HG03108 (cell line): ENCODE data around the gene RNF20.
"Not testable (repeated sequence)": the region's sequence is repeated elsewhere in the genome, so short reads cannot be mapped to it uniquely, and the experiment has no call there.

ENCODE experiments used
- ATAC-seq: cut with Tn5 transposase; IDR thresholded peaks from one replicate; pipeline ENCODE4 v1.9.1; 2021; ENCODE audit warnings: moderate library complexity; ENCODE audit not compliant: unreplicated experiment

The RNF20 gene

GRCh38 chr9:101586651-101587050 lies 53.0 kb downstream of the RNF20 start:
- ATAC-seq: no peak

- ATAC-seq: no peak
These were observed 53.8 kb downstream of the RNF20 start for GRCh38 chr9:101587332-101588043.

- not testable (repeated sequence) for ATAC-seq
These were observed 56.4 kb downstream of the RNF20 start for GRCh38 chr9:101590074-101590473.

- no peak for ATAC-seq
These were observed 57.2 kb downstream of the RNF20 start for GRCh38 chr9:101590901-101591300.

- no peak for ATAC-seq
These were observed 58.3 kb downstream of the RNF20 start for GRCh38 chr9:101591787-101592446.

- ATAC-seq: no peak
These were observed 59.1 kb downstream of the RNF20 start for GRCh38 chr9:101592788-101593187.

GRCh38 chr9:101593345-101593744 lies 59.7 kb downstream of the RNF20 start:
- no peak for ATAC-seq

- ATAC-seq: no peak
These were observed 61.1 kb downstream of the RNF20 start, which contains the start of gene PPP3R2 for GRCh38 chr9:101594796-101595195. PPP3R2 (minus strand) TSS chr9:101594969; CDS start chr9:101594921, 48 bp downstream.

- no peak for ATAC-seq
These were observed 68.5 kb downstream of the RNF20 start for GRCh38 chr9:101601904-101602765.

GRCh38 chr9:101604296-101604695 lies 70.6 kb downstream of the RNF20 start:
- no peak for ATAC-seq

GRCh38 chr9:101605547-101605946 lies 71.9 kb downstream of the RNF20 start:
- no peak for ATAC-seq
